Thoracic aorta (tissue), 2 donors: ENCODE results near the gene NDUFS7. TPM values are rescaled to one million over a fixed set of nuclear protein-coding genes. Genes with fewer than 3 reads are reported as not detected.

ENCODE experiments used
- ATAC-seq: fragments of 150-250 bp; one replicate; pipeline ENCODE4 v1.8.0; 2017; ENCODE audit warnings: low read depth; ENCODE audit not compliant: insufficient number of reproducible peaks, low FRiP score
- DNase-seq: peaks from one replicate; pipeline ENCODE4 v3.0.0-alpha.2; 2020; ENCODE audit warnings: low spot score
- H3K27ac ChIP-seq, 2 donors: fragments of 200-600 bp; sonication (generic); 1 replicate in 1 of 2; 2 replicates in 1 of 2; pipeline ENCODE4 v1.5.1; 2016; ENCODE audit warnings: mild to moderate bottlenecking in 2 of 2, moderate library complexity in 2 of 2
- H3K27me3 ChIP-seq: fragments of 200-600 bp; sonication (generic); replicated peaks from 2 replicates; pipeline ENCODE4 v1.6.0; 2016; ENCODE audit warnings: mild to moderate bottlenecking; ENCODE audit not compliant: insufficient read depth
- H3K36me3 ChIP-seq: fragments of 200-600 bp; sonication (generic); one replicate; pipeline ENCODE4 v1.5.1; 2016
- H3K4me1 ChIP-seq, 2 donors: fragments of 200-600 bp; sonication (generic); 1 replicate in 1 of 2; 2 replicates in 1 of 2; pipeline versions ENCODE4 v1.5.1 to v1.6.0; 2016; ENCODE audit warnings: low read depth in 2 of 2, mild to moderate bottlenecking in 1 of 2; ENCODE audit not compliant: control insufficient read depth in 1 of 2
- H3K4me3 ChIP-seq: fragments of 200-600 bp; sonication (generic); 2 replicates; pipeline ENCODE4 v1.5.1; 2016; ENCODE audit warnings: mild to moderate bottlenecking
- H3K9me3 ChIP-seq: fragments of 200-600 bp; sonication (generic); 2 replicates; pipeline ENCODE4 v1.5.1; 2016
- total RNA-seq, 2 donors: library from RNA; depleted of rRNA; stranded (reverse); fragments of >200 nt; gene quantifications; one replicate each; pipeline versions ENCODE4 v1.1.0 to v1.2.3, GENCODE V29; 2016
- TF ChIP-seq, protein P1 (sequence below): fragments of 200-600 bp; sonication (generic); IDR thresholded peaks from one replicate; pipeline ENCODE4 v1.5.1; 2019; ENCODE audit warnings: antibody characterized with exemption

Gene NDUFS7
- total RNA-seq, 2 donors from 2014 or later = 83.3 to 110 TPM

DNA sequence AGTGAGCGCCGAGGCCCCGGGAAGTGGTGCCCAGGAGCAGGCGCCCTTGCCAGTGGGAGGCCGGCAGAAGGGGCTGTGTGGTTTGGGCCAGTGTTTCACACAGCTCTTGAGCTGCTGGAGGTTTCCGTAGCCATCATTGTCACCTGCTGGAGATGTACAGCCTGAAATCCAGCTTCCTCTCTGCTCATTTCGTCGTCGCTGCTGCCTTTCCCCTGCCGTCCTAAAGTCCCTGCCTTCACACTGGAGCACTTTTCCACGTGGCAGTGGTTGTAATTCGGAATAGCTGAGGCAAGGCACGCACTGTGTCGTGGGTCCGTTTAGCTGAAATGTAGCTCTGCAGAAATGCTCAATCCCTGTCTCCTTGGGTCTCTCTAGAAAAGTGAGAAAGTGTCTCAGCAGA is 36.9 kb downstream of the NDUFS7 start:
- DNase-seq = no peak
- no peak overlapping the region for H3K4me3 ChIP-seq

DNA sequence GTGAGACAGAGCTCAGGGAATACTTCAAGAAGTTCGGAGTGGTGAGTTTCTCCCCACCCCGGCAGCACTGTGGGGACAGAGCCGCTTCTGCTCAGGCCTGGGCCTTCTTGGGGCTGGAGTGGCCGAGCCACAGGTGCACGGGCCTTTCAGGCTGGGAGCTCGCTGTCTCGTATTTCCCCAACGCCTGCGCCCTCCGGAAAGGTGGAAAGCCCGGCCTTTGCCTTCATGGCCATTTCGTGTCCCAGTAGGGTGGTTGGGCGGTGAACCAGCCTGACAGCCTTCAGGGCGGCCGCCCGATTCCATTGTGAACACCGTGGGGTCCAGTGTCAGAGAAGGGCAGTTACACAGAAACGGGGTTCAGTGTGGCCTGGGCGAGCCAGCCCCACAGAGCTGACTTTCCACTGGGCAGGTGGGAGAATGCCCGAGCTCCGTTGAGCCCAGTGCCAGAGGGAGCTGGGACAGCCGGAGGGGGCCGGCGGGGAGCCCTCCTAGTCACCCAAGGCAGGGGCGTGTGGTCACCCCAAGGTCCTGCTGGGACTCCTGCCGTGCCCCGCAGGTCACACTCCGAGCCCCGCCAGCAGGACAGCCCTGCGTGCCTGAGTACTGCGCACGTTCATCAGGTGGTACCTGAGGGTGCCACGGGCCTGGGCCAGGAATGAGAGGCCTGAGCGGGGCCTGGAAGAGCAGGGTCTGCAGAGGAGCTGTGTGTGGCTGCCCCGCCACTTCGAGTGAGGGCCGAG is 37.7 kb downstream of the NDUFS7 start:
- no peak overlapping the region for H3K27ac ChIP-seq
- H3K9me3 ChIP-seq = no peaks in the 10 kb centered on the region
- H3K36me3 ChIP-seq = peaks cover 67% of the 10 kb centered on the region
- H3K27me3 ChIP-seq = no peaks in the 10 kb centered on the region
- H3K4me1 ChIP-seq = peaks cover 7 to 17% of the 10 kb centered on the region in 2 donors
- DNase-seq = no peak
- TF ChIP-seq, protein P1, sequence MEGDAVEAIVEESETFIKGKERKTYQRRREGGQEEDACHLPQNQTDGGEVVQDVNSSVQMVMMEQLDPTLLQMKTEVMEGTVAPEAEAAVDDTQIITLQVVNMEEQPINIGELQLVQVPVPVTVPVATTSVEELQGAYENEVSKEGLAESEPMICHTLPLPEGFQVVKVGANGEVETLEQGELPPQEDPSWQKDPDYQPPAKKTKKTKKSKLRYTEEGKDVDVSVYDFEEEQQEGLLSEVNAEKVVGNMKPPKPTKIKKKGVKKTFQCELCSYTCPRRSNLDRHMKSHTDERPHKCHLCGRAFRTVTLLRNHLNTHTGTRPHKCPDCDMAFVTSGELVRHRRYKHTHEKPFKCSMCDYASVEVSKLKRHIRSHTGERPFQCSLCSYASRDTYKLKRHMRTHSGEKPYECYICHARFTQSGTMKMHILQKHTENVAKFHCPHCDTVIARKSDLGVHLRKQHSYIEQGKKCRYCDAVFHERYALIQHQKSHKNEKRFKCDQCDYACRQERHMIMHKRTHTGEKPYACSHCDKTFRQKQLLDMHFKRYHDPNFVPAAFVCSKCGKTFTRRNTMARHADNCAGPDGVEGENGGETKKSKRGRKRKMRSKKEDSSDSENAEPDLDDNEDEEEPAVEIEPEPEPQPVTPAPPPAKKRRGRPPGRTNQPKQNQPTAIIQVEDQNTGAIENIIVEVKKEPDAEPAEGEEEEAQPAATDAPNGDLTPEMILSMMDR = no peak
- no peak overlapping the region for H3K4me3 ChIP-seq
- no peak for ATAC-seq

More for the DNA sequence above, 36.9 kb downstream of the NDUFS7 start:
- no peak for ATAC-seq
- Histone ChIP-seq H3K27ac (no peak overlapping the region), H3K36me3 (peaks cover 67% of the 10 kb centered on the region), H3K4me1 (peaks cover 15 to 25% of the 10 kb centered on the region in 2 donors), H3K9me3 (no peaks in the 10 kb centered on the region), H3K27me3 (no peaks in the 10 kb centered on the region)
- TF ChIP-seq, protein P1 = no peak

DNA sequence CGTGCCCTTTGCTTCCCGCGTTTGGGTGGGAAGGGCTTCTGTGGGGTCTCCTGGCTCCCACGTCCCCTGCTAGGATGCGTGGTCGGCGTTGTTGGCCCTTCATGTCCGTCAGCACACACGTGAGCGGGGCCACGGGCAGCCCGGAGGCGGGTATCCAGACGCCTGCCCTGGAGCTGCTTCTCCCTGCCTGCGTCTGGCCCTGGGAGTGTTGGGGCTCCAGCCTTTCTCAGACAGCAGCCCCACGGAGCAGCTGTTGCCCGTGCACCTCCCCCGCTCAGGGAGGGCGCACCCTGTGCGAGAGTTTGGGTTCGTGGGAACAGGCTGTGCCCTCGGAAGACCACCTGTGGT is 38.2 kb downstream of the NDUFS7 start:
- DNase-seq (no peak), ATAC-seq (no peak)
- Histone ChIP-seq H3K9me3 (no peaks in the 10 kb centered on the region), H3K4me1 (peaks cover 2 to 11% of the 10 kb centered on the region in 2 donors), H3K27ac (no peak overlapping the region), H3K27me3 (no peaks in the 10 kb centered on the region), H3K36me3 (peaks cover 67% of the 10 kb centered on the region), H3K4me3 (no peak overlapping the region)
- TF ChIP-seq, protein P1 = no peak

DNA sequence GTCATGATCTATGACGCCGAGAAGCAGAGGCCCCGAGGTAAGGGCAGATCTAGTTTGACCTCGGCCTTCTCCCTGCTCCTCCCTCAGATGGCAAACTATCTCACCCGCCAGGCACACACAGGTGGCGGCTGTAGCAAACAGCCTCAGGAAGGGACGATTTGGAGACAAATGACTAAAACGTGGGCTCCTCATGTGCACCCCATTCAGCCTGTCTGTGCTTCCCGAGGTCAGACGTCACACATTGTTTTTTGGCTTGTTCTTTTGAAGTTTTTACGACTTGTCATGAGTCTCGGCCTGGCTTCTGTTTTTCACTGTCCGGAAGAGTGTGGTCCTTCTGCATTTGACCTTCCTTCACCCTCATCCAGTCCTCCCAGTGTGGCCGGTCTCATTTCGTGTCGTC is 38.7 kb downstream of the NDUFS7 start:
- Histone ChIP-seq H3K4me3 (no peak overlapping the region), H3K36me3 (peaks cover 68% of the 10 kb centered on the region), H3K4me1 (peaks cover 0 to 7% of the 10 kb centered on the region in 2 donors), H3K27me3 (no peaks in the 10 kb centered on the region), H3K9me3 (no peaks in the 10 kb centered on the region), H3K27ac (no peak overlapping the region)
- no peak for ATAC-seq
- TF ChIP-seq, protein P1 = no peak
- DNase-seq = no peak

DNA sequence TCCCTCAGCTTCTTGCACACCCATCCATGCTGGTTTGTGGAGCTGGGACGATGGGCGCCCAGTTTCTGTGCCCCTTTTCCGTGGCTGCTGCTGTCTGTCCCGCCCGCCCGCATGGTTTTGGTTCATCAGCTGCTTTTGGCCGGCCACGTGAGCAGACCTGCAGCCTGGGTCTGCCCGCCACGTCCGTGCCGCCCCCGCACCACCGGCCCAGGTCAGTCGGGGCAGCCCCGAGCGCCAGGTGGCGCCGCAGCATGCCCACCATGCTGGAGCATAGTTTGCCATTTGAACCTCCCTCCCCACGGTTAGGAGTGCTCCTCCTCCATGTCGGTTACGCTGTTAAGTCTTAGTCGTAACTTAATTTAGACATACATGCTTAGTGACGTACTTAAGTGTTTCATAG is 39.2 kb downstream of the NDUFS7 start:
- no peak for ATAC-seq
- Histone ChIP-seq H3K4me1 (peaks cover 0 to 1% of the 10 kb centered on the region in 2 donors), H3K36me3 (peaks cover 71% of the 10 kb centered on the region), H3K27ac (no peak overlapping the region), H3K27me3 (no peaks in the 10 kb centered on the region), H3K4me3 (no peak overlapping the region), H3K9me3 (no peaks in the 10 kb centered on the region)
- DNase-seq = no peak
- TF ChIP-seq, protein P1 = no peak
